Gastrocnemius medialis (tissue), 4 donors: ENCODE data around the gene ILDR1.

Experiments used
- CTCF ChIP-seq, 5 experiments: fragments of 450-650 bp in 3 of 5; fragments of 200-600 bp in 2 of 5; sonication (generic) in 2 of 5; IDR thresholded peaks in 4 of 5; conservative IDR thresholded peaks in 1 of 5; 1 replicate in 4 of 5; 2 replicates in 1 of 5; pipeline ENCODE4 v1.5.1; 2016 to 2019; ENCODE audit warnings: antibody characterized with exemption in 5 of 5, mild to moderate bottlenecking in 3 of 5, moderate library complexity in 3 of 5
- POLR2A ChIP-seq, 2 donors: fragments of 450-650 bp; IDR thresholded peaks; one replicate each; pipeline ENCODE4 v1.6.1; 2017; ENCODE audit warnings: antibody characterized with exemption in 2 of 2, mild to moderate bottlenecking in 2 of 2, moderate library complexity in 2 of 2

DNA sequence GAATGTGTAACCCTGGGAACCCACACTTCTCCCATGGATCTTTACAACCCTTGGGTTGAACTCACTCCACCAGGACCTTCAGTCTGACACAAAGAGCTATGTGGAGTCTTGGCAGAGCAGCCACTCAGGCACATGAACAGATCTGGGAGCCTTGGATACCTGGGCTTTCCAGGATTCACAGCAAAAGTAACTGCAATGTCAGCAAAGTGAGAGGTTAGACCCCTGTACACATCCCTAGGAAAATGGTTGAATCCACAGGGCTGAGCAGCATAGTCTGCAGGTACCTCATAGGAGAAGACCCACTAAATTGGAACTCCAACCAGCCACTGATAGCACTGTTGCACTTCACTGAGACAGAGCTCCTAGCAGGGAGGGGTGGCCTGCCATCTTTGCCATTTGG is 59.6 kb downstream of the ILDR1 start:
- no peak for TF ChIP-seq CTCF (IDR thresholded peaks at IDR 0.05 in 4 of 5, conservative IDR thresholded peaks at IDR 0.05 in 1 of 5)
- no peak for TF ChIP-seq POLR2A (IDR thresholded peaks at IDR 0.05)
